Fibroblast of lung (primary cell): ENCODE results near the gene IGHMBP2. TPM values are rescaled to one million over a fixed set of nuclear protein-coding genes. Genes with fewer than 3 reads are reported as not detected.
"Not testable (repeated sequence)": the region's sequence is repeated elsewhere in the genome, so short reads cannot be mapped to it uniquely, and the experiment has no call there.

Experiments
- DNase-seq, 2 donors: peaks; one replicate each; pipeline versions ENCODE4 v3.0.0 to v3.0.0-alpha.2; 2010; ENCODE audit warnings: low read depth in 2 of 2
- H2AFZ ChIP-seq: 2 replicates; pipeline ENCODE4 v1.5.1; 2012; ENCODE audit warnings: low read length, control low read depth, inconsistent platforms
- H3K27ac ChIP-seq: 2 replicates; pipeline ENCODE4 v1.5.1; 2011; ENCODE audit warnings: low read length, control low read depth; ENCODE audit not compliant: insufficient read depth
- H3K27me3 ChIP-seq: 2 replicates; pipeline ENCODE4 v1.5.1; 2011; ENCODE audit warnings: mild to moderate bottlenecking, low read length; ENCODE audit not compliant: control insufficient read depth, insufficient read depth
- H3K36me3 ChIP-seq: 2 replicates; pipeline ENCODE4 v1.5.1; 2011; ENCODE audit warnings: low read length; ENCODE audit not compliant: control insufficient read depth, insufficient read depth
- H3K4me1 ChIP-seq: 2 replicates; pipeline ENCODE4 v1.5.1; 2011; ENCODE audit warnings: low read length; ENCODE audit not compliant: control insufficient read depth, insufficient read depth; ENCODE audit errors: extremely low read depth
- H3K4me2 ChIP-seq: 2 replicates; pipeline ENCODE4 v1.5.1; 2011; ENCODE audit warnings: low read length, control low read depth; ENCODE audit not compliant: insufficient read depth; ENCODE audit errors: extremely low read depth
- H3K4me3 ChIP-seq, 4 experiments: fragments of 200-600 bp in 1 of 4; sonication (generic) in 1 of 4; replicated peaks in 1 of 4; 2 replicates each; pipeline ENCODE4 v1.5.1; 2011 to 2016; ENCODE audit warnings: low read length in 4 of 4, low read depth in 3 of 4, mild to moderate bottlenecking in 3 of 4, control low read depth in 2 of 4, inconsistent platforms in 1 of 4, mixed read lengths in 1 of 4; ENCODE audit not compliant: insufficient read depth in 1 of 4; ENCODE audit errors: control extremely low read depth in 1 of 4
- H3K79me2 ChIP-seq: 2 replicates; pipeline ENCODE4 v1.5.1; 2012; ENCODE audit warnings: mild to moderate bottlenecking, low read length, inconsistent platforms; ENCODE audit not compliant: control insufficient read depth, insufficient read depth
- H3K9ac ChIP-seq: 2 replicates; pipeline ENCODE4 v1.5.1; 2011; ENCODE audit warnings: mild to moderate bottlenecking, low read length, control low read depth; ENCODE audit not compliant: insufficient read depth
- H3K9me3 ChIP-seq: 2 replicates; pipeline ENCODE4 v1.5.1; 2012; ENCODE audit warnings: low read depth, low read length; ENCODE audit not compliant: control insufficient read depth, insufficient read depth
- H4K20me1 ChIP-seq: 2 replicates; pipeline ENCODE4 v1.5.1; 2011; ENCODE audit warnings: low read length; ENCODE audit not compliant: control insufficient read depth, insufficient read depth; ENCODE audit errors: extremely low read depth
- EZH2 ChIP-seq: IDR thresholded peaks from 2 replicates; pipeline ENCODE4 v1.5.1; 2012; ENCODE audit warnings: low read length, control low read depth, mild to moderate bottlenecking; ENCODE audit errors: missing control alignments
- polyA plus RNA-seq, 2 donors: library from polyadenylated mRNA; depleted of rRNA in 1 of 2; stranded (reverse) in 1 of 2; unstranded in 1 of 2; fragments of >200 nt; gene quantifications; 2 replicates each; pipeline ENCODE4 v1.2.1, GENCODE V29; 2011 to 2012; ENCODE audit warnings: missing spikeins in 1 of 2
- total RNA-seq: library from RNA; depleted of rRNA; stranded (reverse); fragments of >200 nt; gene quantifications from 2 replicates; pipeline ENCODE4 v1.2.1, GENCODE V29; 2014
- TF ChIP-seq, protein P1 (sequence below), 2 donors: IDR thresholded peaks in 1 of 2; conservative IDR thresholded peaks in 1 of 2; 1 replicate in 1 of 2; 2 replicates in 1 of 2; pipeline ENCODE4 v1.5.1; 2011 to 2012; ENCODE audit warnings: low read length in 2 of 2, control low read depth in 1 of 2, inconsistent platforms in 1 of 2, low read depth in 1 of 2, mild to moderate bottlenecking in 1 of 2

The IGHMBP2 gene
- total and polyA plus RNA-seq, 2 donors (not counting 1 experiment from before 2014, with no cell fraction given) = 5.2 to 8.6 TPM

- H3K27ac ChIP-seq = no peak overlapping the region
- peak overlapping the region; percentile 49 for H3K4me2 ChIP-seq
- H3K36me3 ChIP-seq = no peaks in the 10 kb centered on the region
- peak overlapping the region in 3 of 4 experiments; percentile 30 to 60 (median 40) for H3K4me3 ChIP-seq
- H3K27me3 ChIP-seq = peaks cover 20% of the 10 kb centered on the region
- no peaks in the 10 kb centered on the region for H3K79me2 ChIP-seq
- H3K9ac ChIP-seq = peak overlapping the region; percentile 12
- no peaks in the 10 kb centered on the region for H3K9me3 ChIP-seq
- H3K4me1 ChIP-seq = no peaks in the 10 kb centered on the region
- peak in 1 of 2 donors; percentile 47 for DNase-seq
- H2AFZ ChIP-seq = peak overlapping the region; percentile 48
- no peaks in the 10 kb centered on the region for H4K20me1 ChIP-seq
- TF ChIP-seq, protein P1, sequence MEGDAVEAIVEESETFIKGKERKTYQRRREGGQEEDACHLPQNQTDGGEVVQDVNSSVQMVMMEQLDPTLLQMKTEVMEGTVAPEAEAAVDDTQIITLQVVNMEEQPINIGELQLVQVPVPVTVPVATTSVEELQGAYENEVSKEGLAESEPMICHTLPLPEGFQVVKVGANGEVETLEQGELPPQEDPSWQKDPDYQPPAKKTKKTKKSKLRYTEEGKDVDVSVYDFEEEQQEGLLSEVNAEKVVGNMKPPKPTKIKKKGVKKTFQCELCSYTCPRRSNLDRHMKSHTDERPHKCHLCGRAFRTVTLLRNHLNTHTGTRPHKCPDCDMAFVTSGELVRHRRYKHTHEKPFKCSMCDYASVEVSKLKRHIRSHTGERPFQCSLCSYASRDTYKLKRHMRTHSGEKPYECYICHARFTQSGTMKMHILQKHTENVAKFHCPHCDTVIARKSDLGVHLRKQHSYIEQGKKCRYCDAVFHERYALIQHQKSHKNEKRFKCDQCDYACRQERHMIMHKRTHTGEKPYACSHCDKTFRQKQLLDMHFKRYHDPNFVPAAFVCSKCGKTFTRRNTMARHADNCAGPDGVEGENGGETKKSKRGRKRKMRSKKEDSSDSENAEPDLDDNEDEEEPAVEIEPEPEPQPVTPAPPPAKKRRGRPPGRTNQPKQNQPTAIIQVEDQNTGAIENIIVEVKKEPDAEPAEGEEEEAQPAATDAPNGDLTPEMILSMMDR (conservative IDR thresholded peaks at IDR 0.05 in 1 of 2, IDR thresholded peaks at IDR 0.05 in 1 of 2; ENCODE audit: low read depth in 1 of 2, low read length in 2 of 2) = peak in 1 of 2 donors; percentile 26
- TF ChIP-seq EZH2 = peak; percentile 36
These were observed 48.3 kb upstream of the IGHMBP2 start for GRCh38 chr11:68855205-68855981.

DNA sequence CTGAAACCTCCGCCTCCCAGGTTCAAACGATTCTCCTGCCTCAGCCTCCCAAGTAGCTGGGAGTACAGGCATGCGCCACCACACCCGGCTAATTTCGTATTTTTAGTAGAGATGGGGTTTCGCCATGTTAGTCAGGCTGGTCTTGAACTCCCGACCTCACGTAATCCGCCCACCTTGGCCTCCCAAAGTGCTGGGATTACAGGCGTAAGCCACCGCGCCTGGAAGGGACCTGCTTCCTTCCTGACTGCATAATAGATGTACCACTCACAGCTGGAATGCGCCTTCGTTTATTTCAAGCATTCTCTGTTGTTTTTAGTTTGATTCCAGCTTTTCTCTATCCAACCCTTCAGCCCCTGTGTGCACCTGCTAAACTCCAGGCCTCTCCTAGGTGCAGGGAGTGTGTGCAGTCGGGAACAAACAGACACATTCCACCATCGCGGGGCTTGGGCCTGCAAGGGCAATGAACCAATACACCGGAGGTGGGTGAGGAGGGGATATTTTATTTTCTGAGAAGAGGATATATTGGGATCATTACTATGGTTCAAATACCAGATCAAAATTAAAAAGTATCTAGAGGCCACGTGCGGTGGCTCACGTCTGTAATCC lies 47.2 kb upstream of the IGHMBP2 start:
- not testable (repeated sequence) for H3K4me3 ChIP-seq, H3K4me2 ChIP-seq, H4K20me1 ChIP-seq, DNase-seq, H2AFZ ChIP-seq, H3K36me3 ChIP-seq, H3K4me1 ChIP-seq, H3K79me2 ChIP-seq, H3K9ac ChIP-seq, H3K9me3 ChIP-seq, H3K27ac ChIP-seq
- H3K27me3 ChIP-seq = peaks cover 20% of the 10 kb centered on the region

DNA sequence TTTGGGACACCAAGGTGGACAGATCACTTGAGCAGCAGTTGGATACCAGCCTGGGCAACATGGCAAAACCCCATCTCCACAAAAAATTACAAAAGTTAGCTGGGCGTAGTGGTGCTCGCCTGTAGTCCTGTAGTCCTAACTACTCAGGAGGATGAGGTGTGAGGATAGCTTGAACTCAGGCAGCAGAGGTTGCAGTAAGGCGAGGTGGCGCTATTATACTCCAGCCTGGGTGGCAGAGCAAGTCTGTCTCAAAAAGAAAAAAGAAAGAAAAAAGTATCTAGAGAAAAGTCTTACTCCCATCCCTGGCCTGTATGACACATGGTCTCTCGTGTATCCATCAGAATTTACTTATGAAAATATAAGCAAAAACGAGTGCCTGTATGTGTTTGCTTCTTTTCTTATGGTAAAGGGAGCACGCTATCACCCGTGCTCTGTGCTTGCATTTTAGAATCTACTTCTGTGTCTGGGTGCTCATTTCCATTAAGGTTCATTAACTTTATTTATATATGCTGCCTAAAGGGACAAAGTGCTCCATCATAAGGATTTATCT lies 46.6 kb upstream of the IGHMBP2 start:
- H3K36me3 ChIP-seq = no peaks in the 10 kb centered on the region
- H4K20me1 ChIP-seq = no peaks in the 10 kb centered on the region
- no peak overlapping the region for H3K9ac ChIP-seq
- no peaks in the 10 kb centered on the region for H3K4me1 ChIP-seq
- TF ChIP-seq, protein P1 (conservative IDR thresholded peaks at IDR 0.05 in 1 of 2, IDR thresholded peaks at IDR 0.05 in 1 of 2; ENCODE audit: low read depth in 1 of 2, low read length in 2 of 2) = no peak
- TF ChIP-seq EZH2 = no peak
- DNase-seq = no peak
- H3K27me3 ChIP-seq = peaks cover 17% of the 10 kb centered on the region
- H3K79me2 ChIP-seq = no peaks in the 10 kb centered on the region
- no peaks in the 10 kb centered on the region for H3K9me3 ChIP-seq
- H3K4me3 ChIP-seq = no peak overlapping the region
- H3K4me2 ChIP-seq = no peak overlapping the region
- no peak overlapping the region for H3K27ac ChIP-seq
- no peak overlapping the region for H2AFZ ChIP-seq
